Neural cell (in vitro differentiated cells): Measurements from ENCODE around the gene SRSF2. TPM values are rescaled to one million over a fixed set of nuclear protein-coding genes. Genes with fewer than 3 reads are reported as not detected.

ENCODE experiments used
- H2AFZ ChIP-seq: fragments of 200-600, 300-800 bp; sonication (generic), shearing (Covaris generic); 2 replicates; pipeline ENCODE4 v1.6.0; 2014; ENCODE audit warnings: low read depth, mild to moderate bottlenecking, antibody characterized with exemption, low read length, moderate library complexity
- H3F3A ChIP-seq: fragments of 200-600 bp; shearing (Covaris generic); 2 replicates; pipeline ENCODE4 v1.6.1; 2016; ENCODE audit warnings: mild to moderate bottlenecking, moderate library complexity, mixed read lengths, antibody characterized with exemption, low read length; ENCODE audit not compliant: insufficient read depth, poor library complexity, severe bottlenecking
- H3K27ac ChIP-seq: fragments of 200-600, 300-800 bp; sonication (generic), shearing (Covaris generic); 2 replicates; pipeline ENCODE4 v1.5.1; 2014; ENCODE audit warnings: mild to moderate bottlenecking, low read length, moderate library complexity
- H3K27me3 ChIP-seq: fragments of 300-800, 200-600 bp; sonication (generic), shearing (Covaris generic); 2 replicates; pipeline ENCODE4 v1.6.0; 2014; ENCODE audit warnings: mild to moderate bottlenecking, low read depth, low read length, moderate library complexity; ENCODE audit not compliant: insufficient read depth
- H3K36me3 ChIP-seq: fragments of 300-800, 200-600 bp; sonication (generic), shearing (Covaris generic); 2 replicates; pipeline ENCODE4 v1.5.1; 2014; ENCODE audit warnings: mild to moderate bottlenecking, antibody characterized with exemption, low read length, moderate library complexity; ENCODE audit not compliant: insufficient read depth
- H3K4me2 ChIP-seq: fragments of 300-800, 200-600 bp; sonication (generic), shearing (Covaris generic); 2 replicates; pipeline ENCODE4 v1.6.0; 2014; ENCODE audit warnings: mild to moderate bottlenecking, low read length
- H3K4me3 ChIP-seq: fragments of 300-800, 200-600 bp; sonication (generic), shearing (Covaris generic); 2 replicates; pipeline ENCODE4 v1.5.1; 2014; ENCODE audit warnings: mild to moderate bottlenecking, low read length, moderate library complexity
- H3K79me2 ChIP-seq: fragments of 200-600 bp; shearing (Covaris generic); replicated peaks from 2 replicates; pipeline ENCODE4 v1.6.0; 2014; ENCODE audit warnings: mild to moderate bottlenecking, low read length, moderate library complexity; ENCODE audit not compliant: insufficient read depth
- H3K9ac ChIP-seq: fragments of 300-800, 200-600 bp; sonication (generic), shearing (Covaris generic); 2 replicates; pipeline ENCODE4 v1.6.1; 2016; ENCODE audit warnings: mild to moderate bottlenecking, low read length, mixed read lengths
- H3K9me2 ChIP-seq: fragments of 200-600 bp; shearing (Covaris generic); 2 replicates; pipeline ENCODE4 v1.6.1; 2016; ENCODE audit warnings: mild to moderate bottlenecking, low read length, mixed read lengths; ENCODE audit not compliant: insufficient read depth
- H3K9me3 ChIP-seq: fragments of 200-600, 300-800 bp; sonication (generic), shearing (Covaris generic); 2 replicates; pipeline ENCODE4 v1.6.1; 2016; ENCODE audit warnings: mild to moderate bottlenecking, mixed run types, low read length, moderate library complexity, mixed read lengths
- H4K20me1 ChIP-seq: fragments of 200-600 bp; shearing (Covaris generic); 2 replicates; pipeline ENCODE4 v1.6.1; 2016; ENCODE audit warnings: mild to moderate bottlenecking, mixed run types; ENCODE audit not compliant: insufficient read depth
- EP300 ChIP-seq: fragments of 450-650 bp; conservative IDR thresholded peaks from 2 replicates; pipeline ENCODE4 v1.6.1; 2014; ENCODE audit warnings: antibody characterized with exemption, mild to moderate bottlenecking, moderate library complexity; ENCODE audit not compliant: poor library complexity, severe bottlenecking
- EZH2 ChIP-seq: fragments of 200-600, 300-800 bp; shearing (Covaris generic), sonication (generic); IDR thresholded peaks from 2 replicates; pipeline ENCODE4 v1.6.1; 2014; ENCODE audit warnings: antibody characterized with exemption, low read length, borderline replicate concordance, mild to moderate bottlenecking; ENCODE audit not compliant: insufficient read depth, poor library complexity, severe bottlenecking
- MXI1 ChIP-seq: fragments of 450-650 bp; conservative IDR thresholded peaks from 2 replicates; pipeline ENCODE4 v1.6.1; 2014; ENCODE audit warnings: antibody characterized with exemption, mild to moderate bottlenecking; ENCODE audit not compliant: poor library complexity, severe bottlenecking
- POLR2AphosphoS5 ChIP-seq: IDR thresholded peaks from 2 replicates; pipeline ENCODE4 v1.6.1; 2012
- RAD21 ChIP-seq: fragments of 450-650 bp; conservative IDR thresholded peaks from 2 replicates; pipeline ENCODE4 v1.6.1; 2014; ENCODE audit warnings: antibody characterized with exemption, mild to moderate bottlenecking, moderate library complexity
- SMC3 ChIP-seq: fragments of 450-650 bp; conservative IDR thresholded peaks from 2 replicates; pipeline ENCODE4 v1.6.1; 2014; ENCODE audit warnings: antibody characterized with exemption, mild to moderate bottlenecking, moderate library complexity; ENCODE audit not compliant: poor library complexity
- TAF1 ChIP-seq: IDR thresholded peaks from 2 replicates; pipeline ENCODE4 v1.6.1; 2012; ENCODE audit warnings: low read depth
- polyA plus RNA-seq: library from polyadenylated mRNA; depleted of rRNA; stranded (reverse); fragments of >200 nt; gene quantifications from 2 replicates; pipeline ENCODE4 v1.2.3, GENCODE V29; 2014
- TF ChIP-seq, protein P1 (sequence below): fragments of 450-650 bp; IDR thresholded peaks from 2 replicates; pipeline ENCODE4 v1.5.1; 2014; ENCODE audit warnings: antibody characterized with exemption, mild to moderate bottlenecking, moderate library complexity; ENCODE audit not compliant: poor library complexity, severe bottlenecking
- TF ChIP-seq, protein P2 (sequence below): IDR thresholded peaks from 2 replicates; pipeline ENCODE4 v1.6.1; 2012; ENCODE audit warnings: borderline replicate concordance

Gene SRSF2
- polyA plus RNA-seq, 1 donor from 2014 or later: 355 TPM

DNA sequence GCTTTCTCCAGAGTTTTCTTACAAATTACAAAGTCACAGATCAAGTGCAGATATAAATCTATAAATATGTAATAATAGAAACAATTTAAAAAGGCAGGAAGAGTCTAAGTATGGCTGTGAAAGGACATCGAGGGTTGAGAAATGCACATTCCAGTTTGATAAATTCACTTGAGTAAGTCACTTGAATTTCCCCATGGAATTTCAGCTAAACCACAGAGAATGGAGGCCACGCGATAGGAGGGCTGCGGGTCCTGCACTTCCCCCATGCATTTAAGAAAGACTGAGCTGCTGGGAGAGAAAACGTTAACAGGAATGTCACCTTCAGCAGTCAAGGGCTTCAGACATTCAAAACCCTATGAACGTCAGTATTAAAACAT lies 20.3 kb downstream of the SRSF2 start:
- Histone ChIP-seq H3K9me2 (no peaks in the 10 kb centered on the region), H3K36me3 (peaks cover 4% of the 10 kb centered on the region), H3F3A (no peaks in the 10 kb centered on the region), H3K9ac (no peak overlapping the region), H3K79me2 (no peaks in the 10 kb centered on the region), H3K27me3 (no peaks in the 10 kb centered on the region), H3K4me2 (no peak overlapping the region), H2AFZ (no peak overlapping the region), H4K20me1 (no peaks in the 10 kb centered on the region), H3K27ac (no peak overlapping the region), H3K9me3 (no peaks in the 10 kb centered on the region), H3K4me3 (no peak overlapping the region)
- TF ChIP-seq MXI1: no peak
- no peak for TF ChIP-seq EZH2
- TF ChIP-seq POLR2AphosphoS5: no peak
- TF ChIP-seq RAD21: no peak

DNA sequence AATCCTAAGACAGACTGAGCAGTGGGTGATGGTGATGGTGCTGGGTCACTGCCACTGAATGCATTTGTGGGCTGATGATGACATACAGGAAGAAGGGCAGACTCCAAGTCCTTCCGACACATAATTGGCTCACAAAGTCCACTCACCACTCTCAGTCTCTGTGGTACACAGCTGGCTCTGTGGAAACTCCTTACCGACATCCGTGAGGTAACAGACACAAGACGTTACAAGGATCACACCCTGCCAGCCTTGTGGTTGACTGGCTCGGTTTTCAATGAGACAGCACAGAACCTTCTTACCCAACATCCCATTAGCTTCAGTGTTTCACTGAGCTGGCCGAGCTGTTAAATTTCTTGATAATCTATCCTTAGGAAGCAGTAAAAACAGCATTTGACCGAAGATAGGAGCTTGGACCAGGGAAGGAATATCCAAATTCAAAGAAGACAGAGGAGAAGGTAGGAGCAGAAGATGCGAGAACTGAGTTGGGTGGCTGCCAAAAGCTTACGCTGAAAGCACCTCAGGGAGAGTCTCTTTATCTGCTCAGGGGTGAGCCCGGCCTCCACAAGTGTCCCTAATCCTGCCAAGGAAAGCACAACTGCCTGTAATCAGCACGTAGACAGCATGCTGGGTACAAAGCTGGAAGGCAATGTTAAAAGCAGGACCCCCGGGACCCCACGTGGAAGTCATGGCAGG lies 20.8 kb downstream of the SRSF2 start:
- Histone ChIP-seq H3K9me3 (no peaks in the 10 kb centered on the region), H2AFZ (no peak overlapping the region), H3K27me3 (no peaks in the 10 kb centered on the region), H3K4me2 (no peak overlapping the region), H3K9me2 (no peaks in the 10 kb centered on the region), H3F3A (no peaks in the 10 kb centered on the region), H4K20me1 (no peaks in the 10 kb centered on the region), H3K79me2 (no peaks in the 10 kb centered on the region), H3K4me3 (no peak overlapping the region), H3K36me3 (peaks cover 4% of the 10 kb centered on the region), H3K27ac (no peak overlapping the region), H3K9ac (no peak overlapping the region)
- no peak for TF ChIP-seq EP300
- TF ChIP-seq RAD21: no peak
- TF ChIP-seq MXI1: no peak
- TF ChIP-seq, protein P1, sequence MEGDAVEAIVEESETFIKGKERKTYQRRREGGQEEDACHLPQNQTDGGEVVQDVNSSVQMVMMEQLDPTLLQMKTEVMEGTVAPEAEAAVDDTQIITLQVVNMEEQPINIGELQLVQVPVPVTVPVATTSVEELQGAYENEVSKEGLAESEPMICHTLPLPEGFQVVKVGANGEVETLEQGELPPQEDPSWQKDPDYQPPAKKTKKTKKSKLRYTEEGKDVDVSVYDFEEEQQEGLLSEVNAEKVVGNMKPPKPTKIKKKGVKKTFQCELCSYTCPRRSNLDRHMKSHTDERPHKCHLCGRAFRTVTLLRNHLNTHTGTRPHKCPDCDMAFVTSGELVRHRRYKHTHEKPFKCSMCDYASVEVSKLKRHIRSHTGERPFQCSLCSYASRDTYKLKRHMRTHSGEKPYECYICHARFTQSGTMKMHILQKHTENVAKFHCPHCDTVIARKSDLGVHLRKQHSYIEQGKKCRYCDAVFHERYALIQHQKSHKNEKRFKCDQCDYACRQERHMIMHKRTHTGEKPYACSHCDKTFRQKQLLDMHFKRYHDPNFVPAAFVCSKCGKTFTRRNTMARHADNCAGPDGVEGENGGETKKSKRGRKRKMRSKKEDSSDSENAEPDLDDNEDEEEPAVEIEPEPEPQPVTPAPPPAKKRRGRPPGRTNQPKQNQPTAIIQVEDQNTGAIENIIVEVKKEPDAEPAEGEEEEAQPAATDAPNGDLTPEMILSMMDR: no peak
- TF ChIP-seq SMC3: no peak
- TF ChIP-seq TAF1: no peak
- no peak for TF ChIP-seq EZH2
- TF ChIP-seq, protein P2, sequence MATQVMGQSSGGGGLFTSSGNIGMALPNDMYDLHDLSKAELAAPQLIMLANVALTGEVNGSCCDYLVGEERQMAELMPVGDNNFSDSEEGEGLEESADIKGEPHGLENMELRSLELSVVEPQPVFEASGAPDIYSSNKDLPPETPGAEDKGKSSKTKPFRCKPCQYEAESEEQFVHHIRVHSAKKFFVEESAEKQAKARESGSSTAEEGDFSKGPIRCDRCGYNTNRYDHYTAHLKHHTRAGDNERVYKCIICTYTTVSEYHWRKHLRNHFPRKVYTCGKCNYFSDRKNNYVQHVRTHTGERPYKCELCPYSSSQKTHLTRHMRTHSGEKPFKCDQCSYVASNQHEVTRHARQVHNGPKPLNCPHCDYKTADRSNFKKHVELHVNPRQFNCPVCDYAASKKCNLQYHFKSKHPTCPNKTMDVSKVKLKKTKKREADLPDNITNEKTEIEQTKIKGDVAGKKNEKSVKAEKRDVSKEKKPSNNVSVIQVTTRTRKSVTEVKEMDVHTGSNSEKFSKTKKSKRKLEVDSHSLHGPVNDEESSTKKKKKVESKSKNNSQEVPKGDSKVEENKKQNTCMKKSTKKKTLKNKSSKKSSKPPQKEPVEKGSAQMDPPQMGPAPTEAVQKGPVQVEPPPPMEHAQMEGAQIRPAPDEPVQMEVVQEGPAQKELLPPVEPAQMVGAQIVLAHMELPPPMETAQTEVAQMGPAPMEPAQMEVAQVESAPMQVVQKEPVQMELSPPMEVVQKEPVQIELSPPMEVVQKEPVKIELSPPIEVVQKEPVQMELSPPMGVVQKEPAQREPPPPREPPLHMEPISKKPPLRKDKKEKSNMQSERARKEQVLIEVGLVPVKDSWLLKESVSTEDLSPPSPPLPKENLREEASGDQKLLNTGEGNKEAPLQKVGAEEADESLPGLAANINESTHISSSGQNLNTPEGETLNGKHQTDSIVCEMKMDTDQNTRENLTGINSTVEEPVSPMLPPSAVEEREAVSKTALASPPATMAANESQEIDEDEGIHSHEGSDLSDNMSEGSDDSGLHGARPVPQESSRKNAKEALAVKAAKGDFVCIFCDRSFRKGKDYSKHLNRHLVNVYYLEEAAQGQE: no peak
- no peak for TF ChIP-seq POLR2AphosphoS5
